MM.1S (cell line): ENCODE results near the gene AGPS.

Source experiments
- DNase-seq: peaks from one replicate; pipeline ENCODE4 v3.0.0-alpha.2; 2015
- H2AFZ ChIP-seq: fragments of 300-600 bp; sonication (generic); 2 replicates; pipeline ENCODE4 v1.6.0; 2016; ENCODE audit warnings: antibody characterized with exemption, low read length
- H3F3A ChIP-seq: fragments of 300-600 bp; sonication (generic); 2 replicates; pipeline ENCODE4 v1.6.1; 2016; ENCODE audit warnings: mild to moderate bottlenecking, antibody characterized with exemption, low read length, moderate library complexity, mixed read lengths; ENCODE audit not compliant: insufficient read depth
- H3K27ac ChIP-seq: fragments of 300-600 bp; sonication (generic); 2 replicates; pipeline ENCODE4 v1.5.1; 2016; ENCODE audit warnings: mild to moderate bottlenecking, low read length
- H3K27me3 ChIP-seq: fragments of 300-600 bp; sonication (generic); replicated peaks from 2 replicates; pipeline ENCODE4 v1.6.0; 2016; ENCODE audit warnings: low read length; ENCODE audit not compliant: insufficient read depth
- H3K36me3 ChIP-seq: fragments of 300-600 bp; sonication (generic); replicated peaks from 2 replicates; pipeline ENCODE4 v1.6.1; 2016; ENCODE audit warnings: mild to moderate bottlenecking, low read length, mixed read lengths; ENCODE audit not compliant: insufficient read depth
- H3K4me1 ChIP-seq: fragments of 300-600 bp; sonication (generic); 2 replicates; pipeline ENCODE4 v1.6.1; 2016; ENCODE audit warnings: low read length, mixed read lengths
- H3K4me2 ChIP-seq: fragments of 300-600 bp; sonication (generic); 2 replicates; pipeline ENCODE4 v1.6.0; 2016; ENCODE audit warnings: low read depth, low read length
- H3K4me3 ChIP-seq: fragments of 300-600 bp; sonication (generic); 2 replicates; pipeline ENCODE4 v1.5.1; 2016; ENCODE audit warnings: low read length, mixed read lengths
- H3K79me2 ChIP-seq: fragments of 300-600 bp; sonication (generic); 2 replicates; pipeline ENCODE4 v1.6.1; 2016; ENCODE audit warnings: mixed run types, low read length, mixed read lengths
- H3K9ac ChIP-seq: fragments of 300-600 bp; sonication (generic); 2 replicates; pipeline ENCODE4 v1.6.1; 2016; ENCODE audit warnings: low read length, mixed read lengths
- H3K9me2 ChIP-seq: fragments of 300-600 bp; sonication (generic); replicated peaks from 2 replicates; pipeline ENCODE4 v1.6.1; 2016; ENCODE audit warnings: mild to moderate bottlenecking, low read length, mixed read lengths; ENCODE audit not compliant: insufficient read depth
- H3K9me3 ChIP-seq: fragments of 300-600 bp; sonication (generic); replicated peaks from 2 replicates; pipeline ENCODE4 v1.6.1; 2016; ENCODE audit warnings: mild to moderate bottlenecking, low read length, mixed read lengths; ENCODE audit not compliant: insufficient read depth
- H4K20me1 ChIP-seq: fragments of 300-600 bp; sonication (generic); 2 replicates; pipeline ENCODE4 v1.6.1; 2016; ENCODE audit warnings: mild to moderate bottlenecking, low read length, moderate library complexity, mixed read lengths; ENCODE audit not compliant: insufficient read depth
- CTCF ChIP-seq: fragments of 300-600 bp; sonication (generic); IDR thresholded peaks from 2 replicates; pipeline ENCODE4 v1.5.1; 2016; ENCODE audit warnings: antibody characterized with exemption, low read length, mixed read lengths
- EZH2 ChIP-seq: fragments of 300-600 bp; sonication (generic); optimal IDR thresholded peaks from 2 replicates; pipeline ENCODE3; 2017; ENCODE audit warnings: low read depth, mild to moderate bottlenecking, antibody characterized with exemption, low read length, mixed read lengths
- EZH2phosphoT487 ChIP-seq: fragments of 300-600 bp; sonication (generic); IDR thresholded peaks from 2 replicates; pipeline ENCODE4 v1.6.1; 2018; ENCODE audit warnings: antibody characterized with exemption, low read length

Gene AGPS

GRCh38 chr2:177396703-177397460 lies 4.3 kb downstream of the AGPS start:
- no peak for DNase-seq
- Histone ChIP-seq H3K9me3 (no peaks in the 10 kb centered on the region), H3K4me1 (peaks cover 10% of the 10 kb centered on the region), H4K20me1 (0 out of 2 replicates have a peak, but pooled peaks cover 5% of the 10 kb centered on the region), H3K4me2 (no peak overlapping the region), H3K27me3 (no peaks in the 10 kb centered on the region), H3K9me2 (no peaks in the 10 kb centered on the region), H3K79me2 (peaks cover 92% of the 10 kb centered on the region), H3K4me3 (no peak overlapping the region), H3K27ac (no peak overlapping the region), H3K9ac (no peak overlapping the region), H2AFZ (no peak overlapping the region), H3F3A (no peaks in the 10 kb centered on the region), H3K36me3 (no peaks in the 10 kb centered on the region)
- TF ChIP-seq EZH2 = no peak
- TF ChIP-seq CTCF = no peak

GRCh38 chr2:177397481-177398289 lies 5.1 kb downstream of the AGPS start:
- Histone ChIP-seq H3K9me2 (no peaks in the 10 kb centered on the region), H3F3A (no peaks in the 10 kb centered on the region), H3K36me3 (no peaks in the 10 kb centered on the region), H3K79me2 (peaks cover 94% of the 10 kb centered on the region), H3K9me3 (no peaks in the 10 kb centered on the region), H3K4me2 (no peak overlapping the region), H2AFZ (no peak overlapping the region), H3K27me3 (no peaks in the 10 kb centered on the region), H3K4me1 (0 out of 2 replicates have a peak, but pooled peaks cover 6% of the 10 kb centered on the region), H4K20me1 (0 out of 2 replicates have a peak, but pooled peaks cover 5% of the 10 kb centered on the region), H3K4me3 (no peak overlapping the region), H3K27ac (no peak overlapping the region), H3K9ac (no peak overlapping the region)
- TF ChIP-seq EZH2phosphoT487 = no peak
- no peak for TF ChIP-seq CTCF
- no peak for TF ChIP-seq EZH2
- DNase-seq = no peak

GRCh38 chr2:177398290-177398683 lies 5.7 kb downstream of the AGPS start:
- no peak for DNase-seq
- no peaks in the 10 kb centered on the region for H3K27me3 ChIP-seq
- no peak overlapping the region for H3K4me3 ChIP-seq
- H3F3A ChIP-seq = no peaks in the 10 kb centered on the region
- H3K9ac ChIP-seq = no peak overlapping the region
- no peak overlapping the region for H3K27ac ChIP-seq
- no peak overlapping the region for H3K4me2 ChIP-seq
- no peaks in the 10 kb centered on the region for H3K36me3 ChIP-seq
- H3K9me3 ChIP-seq = no peaks in the 10 kb centered on the region
- no peaks in the 10 kb centered on the region for H3K9me2 ChIP-seq
- peaks cover 94% of the 10 kb centered on the region for H3K79me2 ChIP-seq
- H3K4me1 ChIP-seq = 0 out of 2 replicates have a peak, but pooled peaks cover 6% of the 10 kb centered on the region
- H4K20me1 ChIP-seq = 0 out of 2 replicates have a peak, but pooled peaks cover 5% of the 10 kb centered on the region
- no peak overlapping the region for H2AFZ ChIP-seq
- TF ChIP-seq EZH2 (no peak), EZH2phosphoT487 (no peak), CTCF (no peak)
